GM18498 (cell line): ENCODE measurements around the gene DNAH12.

Experiments
- ATAC-seq: cut with Tn5 transposase; IDR thresholded peaks from one replicate; pipeline ENCODE4 v1.9.1; 2021; ENCODE audit warnings: mild to moderate bottlenecking, moderate library complexity; ENCODE audit not compliant: unreplicated experiment

The DNAH12 gene

GRCh38 chr3:57544181-57545125, at the start of gene DNAH12:
Gene DNAH12, minus strand, starts transcription at chr3:57544344. Its CDS starts 1,474 bp downstream, at chr3:57542870.
- ATAC-seq = no peak

- no peak for ATAC-seq
Observed at GRCh38 chr3:57592306-57592705, 48.2 kb upstream of the DNAH12 start.

GRCh38 chr3:57587905-57588304, 43.8 kb upstream of the DNAH12 start:
- ATAC-seq = no peak

- ATAC-seq = no peak
Observed at GRCh38 chr3:57586778-57587177, 42.6 kb upstream of the DNAH12 start.

- ATAC-seq = no peak
Observed at GRCh38 chr3:57583544-57583943, 39.4 kb upstream of the DNAH12 start.

- ATAC-seq = no peak
Observed at GRCh38 chr3:57582474-57583168, 38.5 kb upstream of the DNAH12 start.

GRCh38 chr3:57577801-57578200, 33.7 kb upstream of the DNAH12 start:
- ATAC-seq = no peak

GRCh38 chr3:57575966-57576626, 32.0 kb upstream of the DNAH12 start:
- no peak for ATAC-seq

- ATAC-seq = no peak
Observed at GRCh38 chr3:57572096-57572495, 28.0 kb upstream of the DNAH12 start.

- ATAC-seq = no peak
Observed at GRCh38 chr3:57570878-57571277, 26.7 kb upstream of the DNAH12 start.

- ATAC-seq = no peak
Observed at GRCh38 chr3:57569859-57570450, 25.8 kb upstream of the DNAH12 start.

- no peak for ATAC-seq
Observed at GRCh38 chr3:57559526-57559925, 15.4 kb upstream of the DNAH12 start.

GRCh38 chr3:57557085-57557537, 13.0 kb upstream of the DNAH12 start:
- ATAC-seq = peak; percentile 28

GRCh38 chr3:57556459-57557084, 12.4 kb upstream of the DNAH12 start:
- peak; percentile 32 for ATAC-seq

GRCh38 chr3:57555738-57556458, 11.8 kb upstream of the DNAH12 start, which contains the start of gene PDE12:
Gene PDE12, plus strand, starts transcription at chr3:57556274. Its CDS starts 106 bp downstream, at chr3:57556380.
- ATAC-seq = peak; percentile 86

- no peak for ATAC-seq
Observed at GRCh38 chr3:57555306-57555705, 11.2 kb upstream of the DNAH12 start.

- no peak for ATAC-seq
Observed at GRCh38 chr3:57546616-57547015, 2.5 kb upstream of the DNAH12 start.

GRCh38 chr3:57545636-57546268, 1.6 kb upstream of the DNAH12 start:
- no peak for ATAC-seq

GRCh38 chr3:57538465-57538864, 5.7 kb downstream of the DNAH12 start:
- ATAC-seq = no peak
